Activated CD8-positive, alpha-beta memory T cell treated with anti-CD3 and anti-CD28 coated beads for 4 hours (primary cell): ENCODE results near the gene TMPRSS6.
"Not testable (repeated sequence)": the region's sequence is repeated elsewhere in the genome, so short reads cannot be mapped to it uniquely, and the experiment has no call there.

Source experiments
- DNase-seq, 2 donors: peaks; one replicate each; pipeline ENCODE4 v3.0.0-alpha.2; 2020; ENCODE audit warnings: low read depth in 2 of 2

Gene TMPRSS6

GRCh38 chr22:37088750-37089408 is 20.6 kb downstream of the TMPRSS6 start:
- no peak for DNase-seq

DNA sequence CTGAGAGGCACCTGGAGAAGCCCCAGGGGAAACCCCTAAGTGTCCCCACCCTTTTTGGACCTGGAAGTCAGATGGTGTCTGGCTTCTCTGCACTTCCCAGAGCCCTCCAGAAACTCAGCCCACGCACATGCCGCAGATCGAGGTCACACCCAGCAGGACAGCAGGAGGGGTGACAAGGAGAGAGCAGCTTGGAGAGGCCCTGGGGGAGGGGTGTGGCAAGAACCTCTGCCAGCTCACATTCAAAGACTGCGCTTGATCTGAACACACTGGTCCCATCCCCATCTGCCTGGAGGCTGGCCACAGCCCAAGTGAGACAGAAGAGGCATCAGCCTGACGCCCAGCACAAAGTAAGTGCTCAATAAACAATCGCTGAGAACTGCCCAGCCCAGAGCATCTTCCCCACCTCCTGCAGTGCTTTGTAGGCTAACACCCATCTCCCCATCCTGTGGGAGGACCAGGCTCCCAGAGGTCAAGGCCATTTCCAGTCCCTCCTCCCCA is 21.4 kb downstream of the TMPRSS6 start:
- DNase-seq, result no peak

- no peak for DNase-seq
Measured at GRCh38 chr22:37086184-37086583, 23.3 kb downstream of the TMPRSS6 start.

DNA sequence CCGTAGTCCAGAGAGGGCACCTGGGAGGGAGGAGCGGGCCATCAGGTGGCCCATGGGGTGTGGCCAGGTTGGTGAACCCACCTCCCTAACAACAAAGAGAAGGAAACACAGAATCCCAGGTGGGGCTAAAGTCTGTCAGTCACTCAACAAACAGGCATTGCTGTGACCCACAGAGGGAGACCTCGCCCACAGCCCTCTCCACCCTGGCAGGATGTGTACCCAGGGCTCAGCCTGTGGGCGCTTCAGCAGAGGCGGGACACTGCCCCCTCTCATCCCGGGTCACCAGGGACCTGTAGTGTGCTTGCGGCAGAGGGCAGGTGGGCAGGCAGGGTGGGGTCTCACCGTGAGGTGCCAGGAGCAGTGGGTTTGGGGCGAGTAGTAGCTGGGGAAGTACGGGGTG is 25.1 kb downstream of the TMPRSS6 start:
- DNase-seq, result no peak

- no peak for DNase-seq
Measured at GRCh38 chr22:37083914-37084313, 25.6 kb downstream of the TMPRSS6 start.

DNA sequence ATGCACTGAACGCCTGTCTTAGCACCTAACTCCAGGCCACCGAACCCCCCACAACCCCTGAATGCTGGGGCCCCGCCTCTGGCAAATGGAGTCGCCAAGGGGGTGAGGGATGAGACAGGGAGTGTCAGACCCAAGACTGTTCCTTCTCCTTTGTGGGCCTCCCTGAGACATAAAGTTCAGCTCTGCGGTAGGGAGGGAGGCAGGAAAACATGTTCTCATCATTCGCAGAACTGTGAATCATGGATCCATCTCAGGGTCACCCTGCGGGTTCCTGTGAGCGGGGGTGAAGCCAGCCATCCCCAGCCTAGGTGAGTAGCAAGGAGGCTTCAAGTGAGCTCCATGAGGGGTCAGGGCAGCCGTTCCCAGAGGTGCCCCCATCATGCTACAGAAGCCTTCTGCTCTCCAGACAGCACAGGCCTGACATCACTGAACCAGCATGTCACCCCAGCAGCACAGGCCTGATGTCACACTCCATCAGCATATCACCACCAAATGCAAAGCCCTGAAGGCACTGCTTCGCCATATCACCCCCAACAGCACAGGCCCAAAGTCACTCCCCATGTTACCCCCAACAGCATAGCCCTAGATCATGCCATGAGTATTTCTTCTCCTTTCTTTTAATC is 27.2 kb downstream of the TMPRSS6 start:
- DNase-seq, result no peak

DNA sequence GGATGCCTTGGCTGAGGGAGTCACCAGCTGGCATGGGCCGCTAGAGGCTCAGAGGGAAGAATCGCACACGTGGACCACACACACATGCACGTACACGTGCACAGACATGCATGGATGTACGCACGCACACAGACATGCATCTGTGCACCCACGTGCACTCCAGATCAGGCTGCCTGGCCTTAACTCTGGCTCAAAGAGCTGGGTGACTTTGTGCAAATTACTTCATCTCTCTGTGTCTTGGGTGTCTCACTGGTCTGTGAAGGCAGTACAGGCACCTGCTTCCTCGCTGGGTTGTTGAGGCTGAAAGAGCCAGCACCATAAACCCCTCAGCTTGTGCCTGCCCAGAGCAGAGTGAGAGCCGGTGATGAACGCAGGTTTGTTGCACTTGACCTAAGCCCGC is 28.7 kb downstream of the TMPRSS6 start:
- DNase-seq, result no peak

GRCh38 chr22:37080438-37080837 is 29.1 kb downstream of the TMPRSS6 start:
- DNase-seq, result no peak

- DNase-seq, result peak; percentile 59 to 74
Measured at GRCh38 chr22:37079668-37080171, 29.8 kb downstream of the TMPRSS6 start.

GRCh38 chr22:37079158-37079557 is 30.4 kb downstream of the TMPRSS6 start:
- no peak for DNase-seq

DNA sequence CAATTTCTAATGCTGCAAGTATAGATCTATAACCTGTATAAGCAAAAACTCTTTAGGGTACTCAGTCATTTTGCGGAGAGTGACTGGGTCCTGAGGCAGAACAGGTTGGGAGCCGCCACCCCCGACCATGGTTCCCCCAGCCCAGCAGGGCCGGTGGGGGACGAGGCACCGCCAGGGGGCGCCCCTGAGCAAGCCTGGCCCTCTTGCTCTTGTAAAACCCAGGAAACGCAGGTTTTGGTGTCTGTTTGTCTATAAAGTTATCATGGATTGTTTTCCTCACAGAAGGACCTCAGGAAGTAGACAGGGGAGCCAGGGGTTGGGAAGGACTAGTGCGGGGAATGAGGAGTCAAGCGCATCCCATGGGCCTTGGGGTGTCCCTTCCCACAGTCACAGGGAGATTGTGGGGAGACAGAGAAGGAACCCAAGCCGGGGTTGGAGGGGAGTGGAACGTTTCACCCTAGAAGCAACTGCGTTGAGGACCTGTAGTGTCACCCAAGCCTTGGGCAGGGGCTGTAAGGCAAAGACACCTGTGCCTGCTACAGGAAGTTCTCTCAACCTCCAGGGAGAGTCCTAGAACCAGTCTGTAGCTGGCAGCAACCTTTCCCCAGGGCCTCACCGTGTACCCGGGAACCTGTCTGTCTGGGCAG is 31.6 kb downstream of the TMPRSS6 start:
- peak; percentile 66 to 72 for DNase-seq

- no peak for DNase-seq
Measured at GRCh38 chr22:37075822-37076433, 33.6 kb downstream of the TMPRSS6 start.

GRCh38 chr22:37075046-37075445 is 34.5 kb downstream of the TMPRSS6 start:
- DNase-seq, result no peak

DNA sequence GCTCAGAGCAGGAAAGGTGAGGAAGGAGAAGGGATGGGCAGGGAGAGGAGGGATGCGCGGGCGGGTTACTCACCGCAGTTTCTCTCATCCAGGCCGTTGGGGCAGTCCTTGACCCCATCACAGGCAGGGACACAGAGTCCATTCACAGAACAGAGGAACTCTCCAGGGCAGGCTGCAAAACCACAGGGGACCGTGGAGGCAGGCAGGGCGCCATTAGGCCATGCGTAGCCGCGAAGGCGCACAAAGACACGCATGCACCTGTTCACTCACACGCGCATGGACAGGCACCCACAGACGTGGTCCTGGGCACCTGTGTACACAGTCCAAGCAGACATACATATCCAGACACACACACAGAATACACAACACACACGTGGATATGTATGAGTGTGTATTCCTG is 35.0 kb downstream of the TMPRSS6 start:
- no peak for DNase-seq

GRCh38 chr22:37072673-37073072 is 36.8 kb downstream of the TMPRSS6 start:
- DNase-seq, result no peak

- not testable (repeated sequence) for DNase-seq
Measured at GRCh38 chr22:37071850-37072592, 37.5 kb downstream of the TMPRSS6 start.

GRCh38 chr22:37070744-37071143 is 38.8 kb downstream of the TMPRSS6 start:
- DNase-seq, result no peak

- no peak for DNase-seq
Measured at GRCh38 chr22:37070334-37070733, 39.2 kb downstream of the TMPRSS6 start.

DNA sequence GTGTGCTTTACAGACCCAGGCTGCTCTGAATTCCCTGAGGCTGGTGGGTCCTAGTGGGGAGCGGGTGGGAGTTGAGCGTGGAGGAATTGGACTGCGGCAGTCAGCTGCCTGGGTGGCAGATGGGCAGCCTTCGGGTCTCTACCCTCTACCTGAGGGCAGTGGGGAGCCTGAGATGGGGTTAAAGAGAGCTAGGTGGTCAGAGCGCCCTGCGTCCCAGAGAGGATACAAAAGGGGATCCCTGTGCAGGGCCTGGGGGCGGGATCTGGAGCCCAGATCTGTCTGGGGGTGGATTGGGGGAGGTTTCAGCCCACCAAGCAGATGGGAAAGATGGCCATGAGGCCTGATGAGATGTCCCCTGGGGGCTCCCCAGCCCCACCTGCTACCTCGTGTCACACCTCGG is 39.8 kb downstream of the TMPRSS6 start:
- no peak for DNase-seq

- DNase-seq, result no peak
Measured at GRCh38 chr22:37069319-37069718, 40.2 kb downstream of the TMPRSS6 start.

DNA sequence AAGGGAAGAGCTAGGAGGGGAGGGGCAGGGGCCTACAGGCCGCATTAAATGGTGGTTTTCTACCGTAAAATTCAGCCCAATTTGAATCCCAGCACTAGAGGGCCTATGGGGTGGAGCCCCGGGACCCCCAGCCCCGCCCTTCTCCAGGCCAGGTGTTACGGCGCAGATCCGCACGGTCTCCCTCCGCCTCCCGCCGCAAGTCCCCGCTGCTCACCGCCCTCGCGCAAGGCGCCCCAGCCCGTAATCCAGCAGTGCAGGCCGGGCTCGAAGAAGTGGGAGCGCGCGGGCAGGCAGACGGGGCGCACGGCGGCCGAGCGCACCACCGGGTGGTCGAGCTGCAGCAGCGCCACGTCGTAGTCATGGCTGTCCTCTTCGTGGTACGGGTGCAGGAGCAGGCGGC is 40.7 kb downstream of the TMPRSS6 start:
- DNase-seq, result no peak

- no peak for DNase-seq
Measured at GRCh38 chr22:37067428-37067827, 42.1 kb downstream of the TMPRSS6 start.
